Subcutaneous abdominal adipose tissue (tissue), 5 donors: ENCODE results near the gene HCN2.
"Not testable (repeated sequence)": the region's sequence is repeated elsewhere in the genome, so short reads cannot be mapped to it uniquely, and the experiment has no call there.

ENCODE experiments used
- H3K27ac ChIP-seq: one replicate; pipeline ENCODE4 v1.7.0; 2013; ENCODE audit warnings: low read depth, mild to moderate bottlenecking, inconsistent platforms, low read length, moderate library complexity
- H3K27me3 ChIP-seq, 5 donors: one replicate each; pipeline ENCODE4 v1.7.0; 2013; ENCODE audit warnings: low read length in 5 of 5, inconsistent platforms in 1 of 5; ENCODE audit not compliant: control insufficient read depth in 5 of 5, insufficient read depth in 4 of 5
- H3K36me3 ChIP-seq, 5 donors: one replicate each; pipeline ENCODE4 v1.7.0; 2013; ENCODE audit warnings: low read length in 5 of 5; ENCODE audit not compliant: control insufficient read depth in 5 of 5, insufficient read depth in 5 of 5
- H3K4me1 ChIP-seq, 5 donors: one replicate each; pipeline ENCODE4 v1.7.0; 2013; ENCODE audit warnings: low read length in 5 of 5, mild to moderate bottlenecking in 3 of 5, moderate library complexity in 1 of 5; ENCODE audit not compliant: control insufficient read depth in 5 of 5, insufficient read depth in 5 of 5
- H3K4me3 ChIP-seq, 5 donors: one replicate each; pipeline ENCODE4 v1.7.0; 2013; ENCODE audit warnings: low read length in 5 of 5, low read depth in 1 of 5
- H3K9ac ChIP-seq, 5 donors: one replicate each; pipeline ENCODE4 v1.7.0; 2013; ENCODE audit warnings: low read length in 5 of 5, mild to moderate bottlenecking in 4 of 5, moderate library complexity in 3 of 5
- H3K9me3 ChIP-seq, 5 donors: one replicate each; pipeline ENCODE4 v1.7.0; 2013; ENCODE audit warnings: low read length in 5 of 5; ENCODE audit not compliant: control insufficient read depth in 5 of 5
- donor health status: healthy.
- donor health status: healthy.
- donor health status: healthy.
- donor health status: healthy.
- donor health status: healthy.

HCN2 gene

DNA sequence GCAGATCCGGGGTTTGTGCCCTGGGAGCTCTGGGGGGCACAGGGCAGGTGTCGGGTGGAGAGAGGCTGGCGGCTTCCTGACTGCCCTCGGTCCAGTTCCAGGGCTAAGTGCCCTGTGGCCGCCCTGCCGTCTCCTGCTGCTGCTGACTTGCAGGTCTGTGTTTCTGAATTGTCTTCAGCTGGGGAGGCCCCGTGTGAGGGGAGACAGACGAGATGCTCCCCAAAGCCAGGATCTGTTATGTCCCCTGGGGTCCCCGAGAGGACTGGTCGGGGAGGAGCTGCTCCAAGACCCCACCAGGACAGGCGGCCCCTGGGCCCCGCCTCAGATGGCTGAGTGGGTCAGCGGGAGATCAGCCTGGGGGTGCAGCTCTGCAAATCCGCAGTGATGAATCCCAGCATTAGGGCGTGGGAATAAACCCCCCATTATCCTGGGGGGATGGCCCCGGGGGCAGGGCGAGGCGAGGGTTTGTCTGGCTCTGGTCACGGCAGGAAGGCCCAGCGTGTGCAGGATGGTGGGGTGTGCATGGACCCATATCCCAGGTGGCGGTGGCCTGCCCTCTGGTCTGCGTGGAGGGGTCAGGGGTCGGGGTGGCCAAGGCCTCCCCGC is 4.7 kb downstream of the HCN2 start:
- Histone ChIP-seq H3K4me3 (no peak overlapping the region), H3K27me3 (peaks cover 23 to 48% (median 29%) of the 10 kb centered on the region in 5 donors)

DNA sequence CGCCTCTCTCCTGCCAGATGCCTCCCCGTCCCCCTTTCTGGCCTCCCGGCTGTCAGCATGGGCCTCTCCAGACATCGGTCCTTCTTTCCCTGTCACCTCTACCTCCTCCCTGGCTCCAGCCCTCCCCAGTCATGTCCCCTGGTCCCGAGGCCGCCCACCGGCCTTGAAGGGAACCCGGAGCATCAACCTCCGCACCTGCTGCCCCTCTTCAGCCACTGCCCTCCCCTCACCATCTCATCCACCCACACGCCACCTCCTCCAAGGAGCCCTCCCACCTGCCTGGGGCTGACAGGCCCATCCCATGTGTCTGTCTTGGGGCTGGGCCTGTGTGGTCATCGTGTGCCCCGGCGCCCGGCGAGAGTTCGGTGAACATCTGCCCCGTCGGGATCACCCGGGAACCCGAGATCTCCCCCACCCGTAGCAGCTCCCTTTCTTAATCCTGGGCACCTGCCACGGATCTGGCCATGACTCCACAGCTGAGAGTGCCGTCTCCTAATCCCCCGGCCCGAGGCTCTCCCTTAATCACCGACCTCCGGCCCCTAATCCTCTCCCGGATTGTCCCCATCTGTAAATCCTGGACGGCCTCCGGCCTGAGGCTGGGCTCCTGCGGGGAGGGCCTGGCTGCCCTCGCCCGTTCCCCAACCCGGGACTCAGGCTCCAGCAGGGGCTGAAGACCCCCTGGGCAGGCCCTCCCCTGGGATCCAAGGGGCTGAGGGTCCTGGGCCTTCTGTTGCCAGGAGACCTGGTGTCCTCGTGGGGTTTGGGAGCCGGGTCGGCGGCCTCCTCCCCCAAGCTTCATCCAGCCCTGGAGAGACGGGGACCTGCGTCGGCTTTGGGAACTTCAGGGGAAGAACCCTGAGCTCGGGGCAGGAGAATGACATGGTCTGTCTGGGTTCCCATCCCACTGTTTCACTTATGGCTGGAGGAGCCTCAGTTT is 5.9 kb downstream of the HCN2 start:
- peaks cover 22 to 47% (median 28%) of the 10 kb centered on the region in 5 donors for H3K27me3 ChIP-seq
- H3K9me3 ChIP-seq: no peaks in the 10 kb centered on the region
- no peak overlapping the region for H3K4me3 ChIP-seq
- peaks cover 0 to 5% (median 0%) of the 10 kb centered on the region in 5 donors for H3K4me1 ChIP-seq
- no peak overlapping the region for H3K9ac ChIP-seq
- no peak overlapping the region for H3K27ac ChIP-seq
- H3K36me3 ChIP-seq: no peaks in the 10 kb centered on the region

More for the DNA sequence above, 4.7 kb downstream of the HCN2 start:
- no peak overlapping the region for H3K27ac ChIP-seq
- H3K36me3 ChIP-seq: no peaks in the 10 kb centered on the region
- peaks cover 0 to 10% (median 3%) of the 10 kb centered on the region in 5 donors for H3K4me1 ChIP-seq
- no peaks in the 10 kb centered on the region for H3K9me3 ChIP-seq
- H3K9ac ChIP-seq: no peak overlapping the region

DNA sequence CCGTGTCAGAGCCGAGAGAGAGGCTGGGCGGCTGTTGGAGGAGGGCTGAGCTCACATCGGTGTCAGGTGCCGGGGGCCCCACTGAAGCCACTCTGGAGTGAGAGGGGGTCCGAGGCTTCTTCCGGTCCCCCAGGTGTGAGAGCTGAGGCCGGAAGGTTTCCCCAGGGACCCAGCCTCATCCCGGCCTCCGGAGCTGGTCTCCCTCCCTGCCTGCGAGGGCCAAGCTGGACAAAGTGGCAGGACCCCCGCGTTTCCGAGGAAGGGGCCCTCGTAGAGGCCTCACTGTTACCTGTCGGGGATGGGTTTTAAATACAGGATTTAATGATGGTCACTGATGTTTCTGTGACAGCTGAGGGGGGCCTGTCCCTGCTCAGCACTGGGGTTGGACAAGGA is 6.6 kb downstream of the HCN2 start:
- Histone ChIP-seq H3K9me3 (peaks cover 0 to 3% (median 0%) of the 10 kb centered on the region in 5 donors), H3K9ac (no peak overlapping the region), H3K27me3 (peaks cover 16 to 40% (median 22%) of the 10 kb centered on the region in 5 donors), H3K36me3 (no peaks in the 10 kb centered on the region), H3K27ac (no peak overlapping the region), H3K4me3 (no peak overlapping the region), H3K4me1 (peaks cover 0 to 2% (median 0%) of the 10 kb centered on the region in 5 donors)

DNA sequence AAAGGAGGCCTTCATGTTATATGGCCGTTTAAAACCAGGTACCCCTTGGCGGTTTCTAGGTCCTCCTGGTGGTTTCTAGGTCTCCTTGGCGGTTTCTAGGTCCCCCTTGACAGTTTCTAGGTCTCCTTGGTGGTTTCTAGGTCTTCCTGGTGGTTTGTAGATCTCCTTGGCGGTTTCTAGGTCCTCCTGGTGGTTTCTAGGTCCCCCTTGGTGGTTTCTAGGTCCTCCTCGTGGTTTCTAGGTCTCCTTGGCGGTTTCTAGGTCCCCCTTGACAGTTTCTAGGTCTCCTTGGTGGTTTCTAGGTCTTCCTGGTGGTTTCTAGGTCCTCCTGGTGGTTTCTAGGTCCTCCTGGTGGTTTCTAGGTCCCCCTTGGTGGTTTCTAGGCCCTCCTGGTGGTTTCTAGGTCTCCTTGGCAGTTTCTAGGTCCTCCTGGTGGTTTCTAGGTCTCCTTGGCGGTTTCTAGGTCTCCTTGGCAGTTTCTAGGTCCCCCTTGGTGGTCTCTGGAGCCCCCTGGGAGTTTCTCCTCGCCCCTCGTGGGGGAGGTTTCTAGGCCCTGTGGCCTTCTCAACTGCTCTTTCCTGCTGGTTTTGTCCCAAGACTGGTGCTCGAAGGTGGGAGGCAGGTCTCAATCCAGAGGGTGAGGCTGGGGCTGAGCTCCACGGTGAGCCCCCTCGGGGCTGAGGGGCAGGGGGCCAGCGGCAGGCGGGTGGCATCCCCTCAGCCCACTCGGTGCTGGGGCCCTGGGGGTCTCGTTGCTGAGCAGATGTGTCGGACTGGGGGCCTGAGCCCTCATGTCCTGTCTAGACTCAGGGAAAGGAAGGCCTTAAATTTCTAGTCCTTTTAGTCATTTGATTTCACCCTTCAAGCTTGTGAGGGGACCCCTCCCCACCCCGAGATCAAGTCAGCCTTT is 8.0 kb downstream of the HCN2 start:
- H3K9ac ChIP-seq: no peak overlapping the region
- H3K27ac ChIP-seq: no peak overlapping the region
- peaks cover 7 to 30% (median 9%) of the 10 kb centered on the region in 5 donors for H3K27me3 ChIP-seq
- H3K4me3 ChIP-seq: no peak overlapping the region
- H3K36me3 ChIP-seq: no peaks in the 10 kb centered on the region
- H3K4me1 ChIP-seq: no peaks in the 10 kb centered on the region
- peaks cover 0 to 7% (median 0%) of the 10 kb centered on the region in 5 donors for H3K9me3 ChIP-seq

DNA sequence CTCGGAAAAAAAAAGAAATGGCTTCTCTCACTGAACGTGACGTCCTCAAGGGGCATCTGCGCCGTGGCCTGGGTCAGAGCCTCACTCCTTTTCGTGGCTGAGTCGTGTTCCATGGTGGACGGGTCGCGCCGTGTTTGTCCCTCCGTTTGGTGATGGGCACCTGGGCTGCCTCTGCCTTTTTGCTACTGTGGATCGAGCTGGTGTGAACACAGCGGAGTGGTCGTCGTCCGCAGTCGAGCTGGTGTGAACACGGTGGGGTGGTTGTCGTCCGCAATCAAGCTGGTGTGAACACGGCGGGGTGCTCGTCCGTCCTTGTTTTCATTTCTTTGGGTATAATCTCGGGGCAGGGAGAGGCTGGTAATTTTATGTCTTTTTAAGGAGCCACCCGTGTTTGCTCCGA is 11.6 kb downstream of the HCN2 start:
- Histone ChIP-seq H3K4me3 (no peak overlapping the region), H3K36me3 (no peaks in the 10 kb centered on the region), H3K9ac (no peak overlapping the region), H3K27me3 (peaks cover 0 to 9% (median 0%) of the 10 kb centered on the region in 5 donors), H3K4me1 (no peaks in the 10 kb centered on the region), H3K9me3 (peaks cover 0 to 7% (median 0%) of the 10 kb centered on the region in 5 donors), H3K27ac (no peak overlapping the region)

DNA sequence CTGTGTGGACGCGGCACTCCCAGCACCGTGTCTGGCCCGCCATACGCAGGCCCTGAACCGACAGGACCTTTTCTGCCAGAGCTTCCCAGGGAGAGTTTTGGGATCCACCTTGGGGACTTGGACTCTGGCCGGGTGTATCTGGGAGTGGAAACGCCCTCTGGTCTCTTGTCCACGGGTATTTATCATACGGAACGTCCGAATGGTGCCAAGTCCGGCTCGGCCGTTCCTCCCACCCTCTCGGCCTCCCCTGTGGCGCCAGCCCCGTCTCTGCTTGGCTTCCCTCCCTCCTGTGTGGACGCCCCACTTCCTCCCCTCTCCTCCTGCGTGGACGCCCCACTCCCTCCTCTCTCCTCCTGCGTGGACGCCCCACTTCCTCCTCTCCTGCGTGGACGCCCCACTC is 12.1 kb downstream of the HCN2 start:
- peaks cover 0 to 4% (median 0%) of the 10 kb centered on the region in 5 donors for H3K27me3 ChIP-seq

DNA sequence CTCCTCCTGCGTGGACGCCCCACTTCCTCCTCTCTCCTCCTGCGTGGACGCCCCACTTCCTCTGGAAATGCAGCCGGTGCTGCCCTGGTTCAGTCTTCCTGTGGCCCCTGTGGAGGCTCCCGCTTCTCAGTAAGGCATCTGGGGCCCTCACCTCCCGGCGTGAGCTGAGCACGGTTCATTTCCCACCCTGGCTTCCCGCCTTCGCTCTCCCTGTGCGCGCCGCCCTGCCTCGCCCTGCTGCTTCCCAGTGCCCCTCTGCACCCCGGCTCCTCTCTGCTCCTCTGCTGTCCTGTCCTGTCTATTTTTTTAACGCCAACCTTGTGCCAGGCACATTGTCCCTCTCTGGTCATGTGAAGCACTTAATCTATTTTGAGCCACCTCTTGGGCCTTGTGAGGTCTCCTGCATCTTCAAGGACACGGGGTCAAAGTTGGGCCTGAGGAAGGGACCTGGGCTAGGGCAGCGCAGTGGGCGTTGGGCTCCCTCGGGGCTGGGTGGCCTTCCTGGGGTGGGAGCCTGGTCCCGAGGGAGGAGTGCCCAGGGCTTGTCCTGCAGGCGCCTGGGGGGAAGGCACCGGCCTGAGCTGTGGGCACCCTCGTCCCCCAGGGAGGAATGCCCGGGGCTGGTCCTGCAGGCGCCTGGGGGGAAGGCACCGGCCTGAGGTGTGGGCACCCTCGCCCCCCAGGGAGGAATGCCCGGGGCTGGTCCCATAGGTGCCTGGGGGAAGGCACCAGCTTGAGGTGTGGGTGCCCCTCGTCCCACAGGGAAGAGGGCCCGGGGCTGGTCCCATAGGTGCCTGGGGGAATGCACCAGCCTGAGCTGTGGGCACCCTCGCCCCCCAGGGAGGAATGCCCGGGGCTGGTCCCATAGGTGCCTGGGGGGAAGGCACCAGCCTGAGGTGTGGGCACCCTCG is 13.0 kb downstream of the HCN2 start:
- Histone ChIP-seq H3K36me3 (no peaks in the 10 kb centered on the region), H3K27ac (no peak overlapping the region), H3K27me3 (peaks cover 0 to 5% (median 2%) of the 10 kb centered on the region in 5 donors), H3K4me3 (no peak overlapping the region), H3K9ac (no peak overlapping the region), H3K9me3 (peaks cover 0 to 7% (median 0%) of the 10 kb centered on the region in 5 donors), H3K4me1 (no peaks in the 10 kb centered on the region)

More for the DNA sequence above, 12.1 kb downstream of the HCN2 start:
- Histone ChIP-seq H3K9me3 (peaks cover 0 to 7% (median 0%) of the 10 kb centered on the region in 5 donors), H3K4me3 (no peak overlapping the region), H3K36me3 (no peaks in the 10 kb centered on the region), H3K27ac (no peak overlapping the region), H3K4me1 (no peaks in the 10 kb centered on the region), H3K9ac (no peak overlapping the region)

DNA sequence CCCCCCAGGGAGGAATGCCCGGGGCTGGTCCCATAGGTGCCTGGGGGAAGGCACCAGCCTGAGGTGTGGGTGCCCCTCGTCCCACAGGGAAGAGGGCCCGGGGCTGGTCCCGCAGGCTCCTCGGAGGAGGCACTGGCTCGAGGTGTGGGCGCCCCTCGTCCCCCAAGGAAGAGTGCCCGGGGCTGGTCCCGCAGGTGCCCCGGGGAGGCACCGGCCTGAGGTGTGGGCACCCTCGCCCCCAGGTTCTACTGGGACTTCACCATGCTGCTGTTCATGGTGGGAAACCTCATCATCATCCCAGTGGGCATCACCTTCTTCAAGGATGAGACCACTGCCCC is 13.6 kb downstream of the HCN2 start:
- H3K9ac ChIP-seq, H3K9me3 ChIP-seq, H3K27me3 ChIP-seq, H3K27ac ChIP-seq, H3K36me3 ChIP-seq, H3K4me1 ChIP-seq, H3K4me3 ChIP-seq: not testable (repeated sequence)

DNA sequence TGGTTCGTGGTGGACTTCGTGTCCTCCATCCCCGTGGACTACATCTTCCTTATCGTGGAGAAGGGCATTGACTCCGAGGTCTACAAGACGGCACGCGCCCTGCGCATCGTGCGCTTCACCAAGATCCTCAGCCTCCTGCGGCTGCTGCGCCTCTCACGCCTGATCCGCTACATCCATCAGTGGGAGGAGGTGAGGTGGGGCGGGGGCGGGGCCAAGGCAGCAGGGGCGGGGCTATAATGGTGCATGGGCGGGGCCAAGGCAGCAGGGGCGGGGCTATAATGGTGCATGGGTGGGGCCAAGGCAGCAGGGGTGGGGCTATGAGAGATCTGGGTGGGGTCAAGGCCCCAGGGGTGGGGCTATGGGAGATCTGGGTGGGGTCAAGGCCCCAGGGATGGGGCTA is 14.1 kb downstream of the HCN2 start:
- not testable (repeated sequence) for H3K27ac ChIP-seq, H3K4me3 ChIP-seq, H3K27me3 ChIP-seq, H3K9me3 ChIP-seq, H3K9ac ChIP-seq, H3K4me1 ChIP-seq, H3K36me3 ChIP-seq
